Uterus (tissue), 2 donors: ENCODE measurements around the gene CDC123.

ENCODE experiments used
- POLR2A ChIP-seq, 2 donors: fragments of 450-650 bp; IDR thresholded peaks; one replicate each; pipeline ENCODE4 v1.6.1; 2016; ENCODE audit warnings: antibody characterized with exemption in 2 of 2, mild to moderate bottlenecking in 1 of 2, moderate library complexity in 1 of 2
- TF ChIP-seq, protein P1 (sequence below), 4 experiments: fragments of 200-600 bp in 2 of 4; fragments of 450-650 bp in 2 of 4; sonication (generic) in 2 of 4; IDR thresholded peaks; one replicate each; pipeline ENCODE4 v1.5.1; 2016 to 2019; ENCODE audit warnings: antibody characterized with exemption in 4 of 4, mild to moderate bottlenecking in 2 of 4, moderate library complexity in 1 of 4

DNA sequence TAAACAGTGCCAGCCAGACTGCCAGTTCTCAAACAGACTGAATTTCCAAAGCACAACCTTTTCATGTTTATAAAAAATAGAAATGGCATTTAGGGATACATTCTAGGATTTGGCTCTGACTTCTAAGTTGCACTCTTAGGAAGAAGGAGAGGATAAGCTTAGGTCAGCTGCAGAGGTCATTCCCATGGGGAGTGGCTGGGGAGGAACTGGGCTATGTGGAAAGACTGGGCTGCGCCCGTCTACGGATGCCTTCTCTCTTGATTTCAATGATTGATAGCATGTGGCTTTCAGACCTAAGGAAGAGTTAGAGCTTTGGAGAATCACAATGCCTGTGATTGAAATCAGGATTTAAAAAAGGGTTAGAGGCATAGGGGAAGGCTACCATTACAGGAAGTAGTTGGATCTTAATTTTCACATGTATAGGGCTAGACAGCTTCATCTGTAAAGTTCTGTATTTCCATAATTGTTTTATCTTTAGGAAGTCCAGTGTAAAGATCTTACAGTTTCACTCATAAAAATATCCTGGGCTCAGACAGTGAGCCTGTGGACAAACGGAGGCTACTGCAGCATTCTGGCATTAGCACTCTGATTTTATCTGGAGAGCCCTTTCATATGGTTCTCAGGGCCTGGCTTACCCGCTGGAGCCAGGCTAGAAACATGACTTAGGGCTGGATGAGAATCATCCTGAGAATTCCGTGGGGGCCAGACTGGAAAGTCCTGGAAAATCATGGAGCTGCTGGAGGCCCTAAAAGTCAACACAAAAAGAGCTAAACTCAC, 29.8 kb upstream of the CDC123 start:
- TF ChIP-seq, protein P1, sequence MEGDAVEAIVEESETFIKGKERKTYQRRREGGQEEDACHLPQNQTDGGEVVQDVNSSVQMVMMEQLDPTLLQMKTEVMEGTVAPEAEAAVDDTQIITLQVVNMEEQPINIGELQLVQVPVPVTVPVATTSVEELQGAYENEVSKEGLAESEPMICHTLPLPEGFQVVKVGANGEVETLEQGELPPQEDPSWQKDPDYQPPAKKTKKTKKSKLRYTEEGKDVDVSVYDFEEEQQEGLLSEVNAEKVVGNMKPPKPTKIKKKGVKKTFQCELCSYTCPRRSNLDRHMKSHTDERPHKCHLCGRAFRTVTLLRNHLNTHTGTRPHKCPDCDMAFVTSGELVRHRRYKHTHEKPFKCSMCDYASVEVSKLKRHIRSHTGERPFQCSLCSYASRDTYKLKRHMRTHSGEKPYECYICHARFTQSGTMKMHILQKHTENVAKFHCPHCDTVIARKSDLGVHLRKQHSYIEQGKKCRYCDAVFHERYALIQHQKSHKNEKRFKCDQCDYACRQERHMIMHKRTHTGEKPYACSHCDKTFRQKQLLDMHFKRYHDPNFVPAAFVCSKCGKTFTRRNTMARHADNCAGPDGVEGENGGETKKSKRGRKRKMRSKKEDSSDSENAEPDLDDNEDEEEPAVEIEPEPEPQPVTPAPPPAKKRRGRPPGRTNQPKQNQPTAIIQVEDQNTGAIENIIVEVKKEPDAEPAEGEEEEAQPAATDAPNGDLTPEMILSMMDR (IDR thresholded peaks at IDR 0.05): no peak
- TF ChIP-seq POLR2A (IDR thresholded peaks at IDR 0.05): no peak
